GM12872 (cell line): ENCODE data around the gene ABCC3.

Experiments
- CTCF ChIP-seq: IDR thresholded peaks from 3 replicates; pipeline ENCODE4 v1.5.1; 2011; ENCODE audit warnings: low read depth, mild to moderate bottlenecking, low read length, moderate library complexity; ENCODE audit not compliant: insufficient read depth

The ABCC3 gene

DNA sequence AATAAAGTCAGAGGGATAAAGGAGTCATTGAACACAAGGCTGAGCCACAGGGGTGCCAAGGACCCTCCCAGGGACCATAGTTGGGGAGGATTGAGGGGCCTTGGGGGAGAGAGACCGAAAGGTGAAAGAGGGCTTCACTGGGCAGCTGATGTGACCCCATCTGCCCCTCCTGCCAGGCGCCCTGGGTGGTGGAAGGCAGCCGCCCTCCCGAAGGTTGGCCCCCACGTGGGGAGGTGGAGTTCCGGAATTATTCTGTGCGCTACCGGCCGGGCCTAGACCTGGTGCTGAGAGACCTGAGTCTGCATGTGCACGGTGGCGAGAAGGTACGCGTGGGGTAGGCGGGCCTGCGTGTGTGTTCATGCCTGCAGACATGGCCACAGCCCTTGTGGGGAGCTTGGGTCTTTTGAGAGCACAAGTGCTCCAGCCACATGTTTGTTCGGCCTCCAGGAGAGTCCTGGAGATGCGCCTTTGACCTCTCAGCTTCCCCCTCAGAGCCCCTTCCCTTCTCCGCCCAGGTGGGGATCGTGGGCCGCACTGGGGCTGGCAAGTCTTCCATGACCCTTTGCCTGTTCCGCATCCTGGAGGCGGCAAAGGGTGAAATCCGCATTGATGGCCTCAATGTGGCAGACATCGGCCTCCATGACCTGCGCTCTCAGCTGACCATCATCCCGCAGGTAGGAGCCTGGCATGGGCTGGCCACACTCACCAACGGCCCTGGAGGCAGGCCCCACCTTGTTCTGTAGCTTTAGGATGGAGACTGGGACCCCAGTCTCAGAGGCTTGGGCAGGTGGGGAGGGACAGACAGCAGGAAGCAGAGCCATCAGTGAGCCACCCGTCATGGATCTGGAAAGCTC is 49.0 kb downstream of the ABCC3 start:
- no peak for TF ChIP-seq CTCF

- no peak for TF ChIP-seq CTCF
These were observed 49.6 kb downstream of the ABCC3 start for GRCh38 chr17:50684288-50684611.

DNA sequence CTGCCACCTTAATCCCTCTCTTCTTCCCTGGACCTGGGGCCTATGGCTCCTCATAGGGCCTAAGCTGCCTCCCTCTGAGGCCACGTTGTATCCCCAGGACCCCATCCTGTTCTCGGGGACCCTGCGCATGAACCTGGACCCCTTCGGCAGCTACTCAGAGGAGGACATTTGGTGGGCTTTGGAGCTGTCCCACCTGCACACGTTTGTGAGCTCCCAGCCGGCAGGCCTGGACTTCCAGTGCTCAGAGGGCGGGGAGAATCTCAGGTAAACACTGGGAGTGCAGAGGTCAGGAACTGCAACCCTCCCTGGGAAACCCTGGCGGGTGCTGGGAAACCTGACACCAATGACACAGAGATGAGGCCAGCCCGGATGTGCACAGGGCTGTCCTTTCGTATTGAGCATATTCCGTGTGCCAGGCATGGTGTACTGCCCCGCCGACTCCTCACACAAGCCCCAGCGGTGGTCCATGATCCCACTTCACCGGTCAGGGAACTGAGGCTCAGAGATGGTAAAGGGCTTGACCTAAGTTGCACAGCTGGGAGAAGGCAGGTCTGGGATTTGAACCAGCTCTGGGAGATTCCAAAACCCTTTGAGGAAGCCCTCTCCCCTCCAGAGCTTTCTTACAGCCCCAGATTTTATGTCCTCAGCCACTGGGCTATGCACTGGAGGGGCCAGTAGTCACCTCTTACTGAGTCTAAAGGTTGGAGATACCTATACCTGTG is 50.1 kb downstream of the ABCC3 start:
- TF ChIP-seq CTCF = no peak

DNA sequence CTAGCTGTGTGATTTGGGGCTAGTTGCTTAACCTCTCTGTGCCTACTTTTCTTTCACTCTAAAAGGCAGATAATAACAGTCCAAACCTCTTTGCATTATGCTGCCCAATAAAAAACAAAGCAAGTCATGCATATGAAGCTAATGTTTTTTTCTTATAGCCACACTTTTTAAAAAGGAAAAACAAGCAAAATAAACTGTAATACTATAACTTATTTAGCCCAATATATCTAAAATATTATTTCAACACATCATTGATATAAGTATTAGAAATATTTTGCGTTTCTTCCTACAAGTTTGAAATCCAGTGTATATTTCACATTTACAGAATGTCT is 50.6 kb downstream of the ABCC3 start:
- no peak for TF ChIP-seq CTCF

DNA sequence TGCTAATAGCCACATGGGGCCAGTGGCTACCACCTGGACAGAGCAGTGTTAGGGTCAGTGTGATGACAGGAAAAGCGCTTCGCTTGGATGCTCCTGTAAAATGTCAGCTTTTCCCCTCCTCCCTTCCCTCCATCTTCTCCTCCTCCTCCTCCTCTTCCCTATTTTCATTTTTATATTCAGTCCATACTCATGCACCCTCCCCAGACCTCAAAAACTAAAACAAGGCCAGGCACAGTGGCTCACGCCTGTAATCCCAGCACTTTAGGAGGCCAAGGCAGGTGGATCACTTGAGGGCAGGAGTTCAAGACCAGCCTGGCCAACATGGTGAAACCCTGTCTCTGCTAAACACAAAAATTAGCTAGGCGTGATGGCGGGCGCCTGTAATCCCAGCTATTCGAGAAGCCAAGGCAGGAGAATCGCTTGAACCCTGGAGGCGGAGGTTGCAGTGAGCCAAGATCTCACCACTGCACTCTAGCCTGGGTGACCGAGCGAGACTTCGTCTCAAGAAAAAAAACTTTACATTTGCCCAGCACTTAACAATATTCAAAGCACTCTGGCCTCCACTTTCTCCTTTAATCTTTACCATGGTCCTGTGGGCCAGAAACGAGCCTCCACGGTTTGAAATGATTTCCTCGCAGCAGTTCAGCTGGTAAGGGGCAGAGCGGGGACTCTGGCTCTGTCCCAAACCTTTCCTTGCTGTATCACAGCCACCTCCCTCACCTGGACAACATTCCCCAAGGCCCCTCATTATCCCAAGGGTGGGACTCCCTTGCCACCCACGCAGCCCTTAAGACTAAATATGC is 51.2 kb downstream of the ABCC3 start:
- no peak for TF ChIP-seq CTCF

DNA sequence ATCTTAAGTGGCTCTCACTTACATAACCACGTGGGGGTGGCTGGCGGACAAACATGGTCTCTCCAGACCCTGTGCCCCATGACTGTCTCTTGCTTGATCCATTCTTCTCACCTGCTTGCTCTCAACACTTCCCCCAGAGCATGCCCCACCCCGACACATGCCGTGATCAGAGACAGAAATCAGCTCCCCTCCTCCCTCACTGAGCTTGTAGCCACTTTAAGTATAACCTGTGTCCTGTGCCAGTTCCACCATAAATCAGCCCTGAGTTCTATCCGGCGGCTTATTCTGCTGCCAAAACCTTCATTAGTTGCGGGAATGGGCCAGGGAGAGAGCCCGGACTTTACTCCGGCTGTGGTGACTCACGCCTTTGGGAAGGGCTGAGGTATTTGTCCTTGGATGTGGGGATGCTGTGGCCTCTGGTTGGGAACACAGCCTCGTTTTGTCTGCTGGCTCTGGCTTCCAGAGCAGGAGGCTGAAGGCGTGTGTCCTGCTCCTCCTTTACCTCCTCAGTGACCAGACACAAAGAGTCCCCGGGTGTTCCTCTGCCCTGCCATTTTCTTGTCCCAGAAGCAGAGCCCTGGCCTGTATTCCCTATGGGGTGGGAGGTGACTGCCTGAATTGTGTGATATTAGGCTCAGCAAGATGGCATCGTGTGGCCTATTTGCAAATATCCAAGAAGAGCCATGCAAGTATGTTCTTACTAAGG is 52.0 kb downstream of the ABCC3 start:
- TF ChIP-seq CTCF = no peak
